Calu3 (cell line): ENCODE measurements around the gene SYN1. TPM values are rescaled to one million over a fixed set of nuclear protein-coding genes. Genes with fewer than 3 reads are reported as not detected.

Experiments
- BruUV-seq: library from RNA; stranded (reverse); fragments of 400-500 nt; replicated peaks from 2 replicates; lab custom pipeline; 2021; lab: Mats Ljungman, UMichigan
- CTCF ChIA-PET: fragments of 300-600 bp; sonication (Branson Sonifier 250); formaldehyde crosslinking; loops from one replicate; lab custom pipeline; 2022; ENCODE audit warnings: antibody characterized with exemption; lab: Charles Lee
- DNase-seq: peaks from one replicate; pipeline ENCODE4 v3.0.0; 2022
- H3K27ac Mint-ChIP-seq: one replicate; pipeline ENCODE4 v1.8.0; 2022; ENCODE audit warnings: mixed read lengths; ENCODE audit not compliant: unreplicated experiment
- H3K27me3 Mint-ChIP-seq: one replicate; pipeline ENCODE4 v1.8.0; 2022; ENCODE audit warnings: mixed read lengths; ENCODE audit not compliant: unreplicated experiment
- H3K36me3 Mint-ChIP-seq: one replicate; pipeline ENCODE4 v1.8.0; 2022; ENCODE audit warnings: mild to moderate bottlenecking, moderate library complexity, mixed read lengths; ENCODE audit not compliant: insufficient read depth, unreplicated experiment
- H3K4me1 Mint-ChIP-seq: one replicate; pipeline ENCODE4 v1.8.0; 2022; ENCODE audit warnings: mild to moderate bottlenecking, low read depth, mixed read lengths; ENCODE audit not compliant: unreplicated experiment
- H3K4me3 Mint-ChIP-seq: one replicate; pipeline ENCODE4 v1.8.0; 2022; ENCODE audit warnings: mild to moderate bottlenecking, low read depth, moderate library complexity, mixed read lengths; ENCODE audit not compliant: unreplicated experiment
- H3K9me3 Mint-ChIP-seq: one replicate; pipeline ENCODE4 v1.8.0; 2022; ENCODE audit warnings: low read depth, mixed read lengths; ENCODE audit not compliant: unreplicated experiment
- intact Hi-C: fragments of 100-400 bp; cut with micrococcal nuclease; formaldehyde crosslinking; loops from one replicate; pipeline ENCODE4 v1.10.0; 2022; ENCODE audit not compliant: unreplicated experiment
- total RNA-seq: library from RNA; stranded (reverse); gene quantifications from 2 replicates; pipeline ENCODE4 v1.2.3, GENCODE V29; 2022
- TF ChIP-seq, protein P1 (sequence below): fragments of 200-600 bp; IDR thresholded peaks from one replicate; pipeline ENCODE4 v1.8.0; 2022; ENCODE audit warnings: antibody characterized with exemption; ENCODE audit not compliant: unreplicated experiment

The SYN1 gene
- total RNA-seq, 1 experiment from 2014 or later = 0.21 TPM

DNA sequence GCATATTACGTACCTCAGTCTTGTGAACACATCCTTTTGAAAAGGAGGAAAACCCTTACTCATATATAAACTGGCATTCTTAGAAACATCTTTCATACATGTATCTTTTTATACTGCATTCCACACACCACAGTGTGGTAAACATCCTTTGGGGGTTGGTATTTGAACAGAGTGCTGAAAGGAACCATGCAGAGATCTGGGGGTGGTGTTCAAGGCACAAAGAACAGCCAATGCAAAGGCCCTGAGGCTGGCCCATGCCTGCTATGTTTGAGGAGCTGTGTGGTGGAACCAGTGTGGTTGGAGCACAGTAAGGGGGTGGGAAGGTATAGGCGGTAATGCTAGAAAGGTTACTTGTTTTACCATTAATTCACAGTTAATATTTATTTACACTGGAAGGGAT, 28.7 kb upstream of the SYN1 start:
- H3K27me3 Mint-ChIP-seq = no peaks in the 10 kb centered on the region
- BruUV-seq = no TSS peak
- peak overlapping the region; percentile 77 for H3K4me3 Mint-ChIP-seq
- CTCF ChIA-PET = interaction anchor here (0.5 kb wide), 1 partner anchor 110 kb away, joined by 3 read pairs; no protein-coding TSS in a partner anchor
- H3K9me3 Mint-ChIP-seq = no peaks in the 10 kb centered on the region
- DNase-seq = no peak
- TF ChIP-seq, protein P1, sequence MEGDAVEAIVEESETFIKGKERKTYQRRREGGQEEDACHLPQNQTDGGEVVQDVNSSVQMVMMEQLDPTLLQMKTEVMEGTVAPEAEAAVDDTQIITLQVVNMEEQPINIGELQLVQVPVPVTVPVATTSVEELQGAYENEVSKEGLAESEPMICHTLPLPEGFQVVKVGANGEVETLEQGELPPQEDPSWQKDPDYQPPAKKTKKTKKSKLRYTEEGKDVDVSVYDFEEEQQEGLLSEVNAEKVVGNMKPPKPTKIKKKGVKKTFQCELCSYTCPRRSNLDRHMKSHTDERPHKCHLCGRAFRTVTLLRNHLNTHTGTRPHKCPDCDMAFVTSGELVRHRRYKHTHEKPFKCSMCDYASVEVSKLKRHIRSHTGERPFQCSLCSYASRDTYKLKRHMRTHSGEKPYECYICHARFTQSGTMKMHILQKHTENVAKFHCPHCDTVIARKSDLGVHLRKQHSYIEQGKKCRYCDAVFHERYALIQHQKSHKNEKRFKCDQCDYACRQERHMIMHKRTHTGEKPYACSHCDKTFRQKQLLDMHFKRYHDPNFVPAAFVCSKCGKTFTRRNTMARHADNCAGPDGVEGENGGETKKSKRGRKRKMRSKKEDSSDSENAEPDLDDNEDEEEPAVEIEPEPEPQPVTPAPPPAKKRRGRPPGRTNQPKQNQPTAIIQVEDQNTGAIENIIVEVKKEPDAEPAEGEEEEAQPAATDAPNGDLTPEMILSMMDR = no peak
- H3K36me3 Mint-ChIP-seq = peaks cover 43% of the 10 kb centered on the region
- peaks cover 46% of the 10 kb centered on the region for H3K4me1 Mint-ChIP-seq
- H3K27ac Mint-ChIP-seq = no peak overlapping the region
- intact Hi-C loops = no loop called here

DNA sequence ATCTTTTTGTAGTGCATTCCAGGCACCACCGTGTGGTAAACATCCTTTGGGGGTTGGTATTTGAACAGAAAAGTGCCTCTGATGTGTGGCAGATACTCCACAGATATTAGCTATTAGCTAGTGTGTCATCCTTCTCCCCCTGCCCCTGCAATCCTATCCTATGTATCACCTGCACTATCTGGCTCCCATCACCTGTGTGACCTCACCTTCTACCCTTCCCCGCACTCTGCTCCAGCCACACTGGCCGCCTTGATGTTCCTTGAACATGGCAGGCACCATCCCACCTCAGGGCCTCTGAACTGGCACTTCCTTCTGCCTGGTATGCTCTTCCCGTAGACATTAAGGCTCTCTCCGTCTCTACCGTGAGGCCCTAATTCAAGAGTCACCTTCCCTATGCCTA, 27.0 kb upstream of the SYN1 start:
- Mint-ChIP-seq H3K9me3 (no peaks in the 10 kb centered on the region), H3K4me1 (peaks cover 46% of the 10 kb centered on the region), H3K27ac (no peak overlapping the region), H3K4me3 (no peak overlapping the region), H3K27me3 (no peaks in the 10 kb centered on the region), H3K36me3 (peaks cover 40% of the 10 kb centered on the region)
- DNase-seq = no peak
- BruUV-seq = no TSS peak
- CTCF ChIA-PET = interaction anchor here (0.5 kb wide), 1 partner anchor 128 kb away, joined by 4 read pairs; no protein-coding TSS in a partner anchor
- intact Hi-C loops = no loop called here
- TF ChIP-seq, protein P1 = no peak

DNA sequence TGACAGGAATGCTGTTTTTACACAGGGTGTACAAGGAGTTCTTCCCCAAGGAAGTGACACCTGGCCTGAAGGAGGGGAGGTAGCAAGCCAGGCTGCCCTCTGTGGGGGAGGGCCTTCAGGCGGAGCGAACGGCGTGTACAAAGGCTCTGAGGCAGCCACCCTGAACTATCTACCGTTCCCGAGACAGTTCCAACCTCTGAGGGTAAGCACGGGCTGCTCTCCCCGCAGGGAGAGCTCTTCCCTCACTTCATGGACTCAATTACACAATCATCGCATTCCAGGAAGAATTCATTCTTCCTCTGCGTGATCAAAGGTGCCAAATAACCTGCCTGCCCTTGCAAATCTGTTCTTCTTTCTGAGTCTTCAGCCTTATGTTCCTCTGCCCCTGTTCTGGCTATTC, 25.9 kb upstream of the SYN1 start:
- no peaks in the 10 kb centered on the region for H3K27me3 Mint-ChIP-seq
- no peak for DNase-seq
- peaks cover 34% of the 10 kb centered on the region for H3K36me3 Mint-ChIP-seq
- TF ChIP-seq, protein P1 = no peak
- H3K9me3 Mint-ChIP-seq = peaks cover 3% of the 10 kb centered on the region
- intact Hi-C loops = no loop called here
- CTCF ChIA-PET = no interaction called here
- H3K27ac Mint-ChIP-seq = no peak overlapping the region
- H3K4me3 Mint-ChIP-seq = no peak overlapping the region
- BruUV-seq = no TSS peak
- H3K4me1 Mint-ChIP-seq = peaks cover 37% of the 10 kb centered on the region

DNA sequence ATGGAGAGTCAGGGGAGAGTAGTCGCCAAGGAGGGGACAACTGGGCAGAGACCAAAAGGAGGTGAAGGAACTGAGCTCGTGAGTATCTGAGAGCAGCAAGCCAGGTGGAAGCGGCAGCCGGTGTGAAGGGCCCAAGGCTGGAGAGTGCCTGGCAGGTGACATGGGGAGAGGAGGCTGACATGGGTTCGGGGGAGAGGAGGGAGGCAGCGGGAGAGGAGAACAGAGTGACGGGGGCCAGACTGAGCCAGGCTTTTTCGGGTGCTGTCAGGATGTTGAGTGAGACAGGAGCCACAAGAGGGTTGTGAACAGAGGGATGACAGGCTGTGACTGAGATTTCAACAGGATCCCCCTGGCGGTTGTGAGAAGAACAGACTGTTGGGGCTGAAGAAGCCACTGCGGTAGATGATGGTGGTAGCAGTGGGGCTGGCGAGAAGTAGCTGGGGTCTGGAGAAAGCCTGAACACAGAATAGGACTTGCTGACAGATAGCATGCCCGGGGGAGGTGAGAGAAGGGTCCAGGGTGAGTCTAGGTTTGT, 25.0 kb upstream of the SYN1 start:
- no TSS peak for BruUV-seq
- Mint-ChIP-seq H3K27me3 (no peaks in the 10 kb centered on the region), H3K4me3 (no peak overlapping the region), H3K36me3 (peaks cover 34% of the 10 kb centered on the region), H3K4me1 (peaks cover 36% of the 10 kb centered on the region), H3K9me3 (peaks cover 3% of the 10 kb centered on the region), H3K27ac (no peak overlapping the region)
- intact Hi-C loops = no loop called here
- TF ChIP-seq, protein P1 = no peak
- DNase-seq = no peak
- CTCF ChIA-PET = interaction anchor here (0.6 kb wide), 1 partner anchor 113 kb away, joined by 5 read pairs; no protein-coding TSS in a partner anchor
